ENCODE measurements around the gene USP43.

DNA sequence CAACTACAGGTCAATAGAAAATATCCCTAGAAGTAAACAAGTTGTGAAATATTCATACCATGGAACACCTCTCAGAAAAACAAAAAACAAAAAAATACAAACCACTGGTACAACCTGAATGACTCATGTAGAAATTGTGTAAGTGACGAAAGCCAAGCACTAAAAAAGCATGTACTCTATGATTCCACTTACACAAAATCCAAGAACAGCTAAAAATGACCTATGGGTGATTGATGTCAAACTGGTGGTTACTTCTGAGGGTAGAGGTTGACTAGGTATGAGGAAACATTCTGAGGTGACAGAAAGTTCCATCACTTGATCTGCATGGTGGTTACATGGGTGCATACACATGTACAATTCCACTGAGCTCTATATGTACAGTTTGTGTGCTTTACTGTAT, 114.9 kb downstream of the USP43 start:
- TF ChIP-seq, protein P1, sequence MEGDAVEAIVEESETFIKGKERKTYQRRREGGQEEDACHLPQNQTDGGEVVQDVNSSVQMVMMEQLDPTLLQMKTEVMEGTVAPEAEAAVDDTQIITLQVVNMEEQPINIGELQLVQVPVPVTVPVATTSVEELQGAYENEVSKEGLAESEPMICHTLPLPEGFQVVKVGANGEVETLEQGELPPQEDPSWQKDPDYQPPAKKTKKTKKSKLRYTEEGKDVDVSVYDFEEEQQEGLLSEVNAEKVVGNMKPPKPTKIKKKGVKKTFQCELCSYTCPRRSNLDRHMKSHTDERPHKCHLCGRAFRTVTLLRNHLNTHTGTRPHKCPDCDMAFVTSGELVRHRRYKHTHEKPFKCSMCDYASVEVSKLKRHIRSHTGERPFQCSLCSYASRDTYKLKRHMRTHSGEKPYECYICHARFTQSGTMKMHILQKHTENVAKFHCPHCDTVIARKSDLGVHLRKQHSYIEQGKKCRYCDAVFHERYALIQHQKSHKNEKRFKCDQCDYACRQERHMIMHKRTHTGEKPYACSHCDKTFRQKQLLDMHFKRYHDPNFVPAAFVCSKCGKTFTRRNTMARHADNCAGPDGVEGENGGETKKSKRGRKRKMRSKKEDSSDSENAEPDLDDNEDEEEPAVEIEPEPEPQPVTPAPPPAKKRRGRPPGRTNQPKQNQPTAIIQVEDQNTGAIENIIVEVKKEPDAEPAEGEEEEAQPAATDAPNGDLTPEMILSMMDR (IDR thresholded peaks at IDR 0.05; ENCODE audit: low read length): no peak
- no peak for TF ChIP-seq EZH2phosphoT487 (IDR thresholded peaks at IDR 0.05; ENCODE audit: low read length)
- TF ChIP-seq EZH2 (optimal IDR thresholded peaks at IDR 0.05; ENCODE audit: low read depth, low read length): no peak

Measured in MM.1S (cell line).